GM19023 (cell line): Measurements from ENCODE around the gene HEPACAM2.
A peak's percentile ranks its signal among the peaks of the same experiment; 100 is the strongest.

Experiments used
- ATAC-seq: cut with Tn5 transposase; IDR thresholded peaks from one replicate; pipeline ENCODE4 v1.9.1; 2021; ENCODE audit warnings: mild to moderate bottlenecking, moderate library complexity; ENCODE audit not compliant: unreplicated experiment

HEPACAM2 gene

GRCh38 chr7:93203496-93203895, 22.8 kb downstream of the HEPACAM2 start:
- no peak for ATAC-seq

GRCh38 chr7:93202594-93203250, 23.5 kb downstream of the HEPACAM2 start:
- ATAC-seq = no peak

GRCh38 chr7:93198472-93198871, 27.8 kb downstream of the HEPACAM2 start:
- ATAC-seq = no peak

- no peak for ATAC-seq
These were observed 29.9 kb downstream of the HEPACAM2 start for GRCh38 chr7:93196336-93196735.

GRCh38 chr7:93194386-93194785, 31.9 kb downstream of the HEPACAM2 start:
- ATAC-seq = no peak

- ATAC-seq = no peak
These were observed 37.2 kb downstream of the HEPACAM2 start for GRCh38 chr7:93188870-93189634.

- no peak for ATAC-seq
These were observed 40.8 kb downstream of the HEPACAM2 start for GRCh38 chr7:93185303-93186027.

- ATAC-seq = no peak
These were observed 47.1 kb downstream of the HEPACAM2 start for GRCh38 chr7:93179173-93179572.

GRCh38 chr7:93178213-93178612, 48.1 kb downstream of the HEPACAM2 start:
- ATAC-seq = no peak

GRCh38 chr7:93176992-93177580, 49.2 kb downstream of the HEPACAM2 start:
- no peak for ATAC-seq

- no peak for ATAC-seq
These were observed 51.0 kb downstream of the HEPACAM2 start for GRCh38 chr7:93175219-93175618.

GRCh38 chr7:93172683-93173082, 53.6 kb downstream of the HEPACAM2 start:
- no peak for ATAC-seq

GRCh38 chr7:93171606-93172226, 54.6 kb downstream of the HEPACAM2 start:
- no peak for ATAC-seq

- peak; percentile 97 for ATAC-seq
These were observed 60.8 kb downstream of the HEPACAM2 start for GRCh38 chr7:93165447-93165846.

GRCh38 chr7:93164766-93165165, 61.5 kb downstream of the HEPACAM2 start:
- ATAC-seq = no peak

GRCh38 chr7:93161181-93161762, 65.0 kb downstream of the HEPACAM2 start:
- ATAC-seq = no peak

GRCh38 chr7:93160410-93160809, 65.9 kb downstream of the HEPACAM2 start:
- no peak for ATAC-seq

- ATAC-seq = no peak
These were observed 66.8 kb downstream of the HEPACAM2 start for GRCh38 chr7:93159490-93159889.

- no peak for ATAC-seq
These were observed 69.4 kb downstream of the HEPACAM2 start for GRCh38 chr7:93156884-93157283.

- no peak for ATAC-seq
These were observed 76.0 kb downstream of the HEPACAM2 start for GRCh38 chr7:93150200-93150835.
